Measurements from ENCODE around the gene ANKEF1. TPM values are rescaled to one million over a fixed set of nuclear protein-coding genes. Genes with fewer than 3 reads are reported as not detected.

ANKEF1 gene
- total and polyA plus RNA-seq, 2 experiments from 2014 or later: 4.7 to 9.7 TPM

DNA sequence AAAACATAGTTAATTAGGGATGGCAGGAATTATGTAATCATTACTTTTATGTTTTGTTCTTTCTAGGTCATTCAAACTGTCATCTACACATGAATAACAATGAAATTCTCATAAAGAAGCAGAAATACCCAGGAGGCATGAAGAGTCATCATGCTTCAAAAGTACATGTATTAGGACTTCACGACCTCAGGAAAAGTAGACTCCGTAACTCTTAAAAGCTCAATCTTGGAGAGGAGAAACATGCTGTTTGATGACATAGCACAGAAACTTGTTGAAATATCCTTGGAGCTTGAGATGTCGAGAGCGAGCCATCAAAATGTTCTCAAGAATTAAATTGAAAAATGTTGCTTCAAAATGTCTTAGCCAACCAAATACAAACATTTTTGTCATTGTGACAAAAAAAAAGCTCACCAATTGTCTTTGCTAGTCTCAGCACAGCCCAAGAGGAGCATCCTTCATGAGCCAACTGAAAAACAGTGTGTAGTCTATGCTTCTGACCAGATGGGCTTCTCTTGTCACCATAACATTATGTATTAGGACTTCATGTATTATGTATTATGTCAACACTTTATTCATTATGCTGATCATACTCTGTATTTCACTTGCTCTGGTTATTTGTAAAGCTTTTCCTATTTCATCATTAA, 28.2 kb upstream of the ANKEF1 start (continued):
- no peak for TF ChIP-seq CTCF (conservative IDR thresholded peaks at IDR 0.05; ENCODE audit: low read depth in 2 of 2)
- TF ChIP-seq JUNB (IDR thresholded peaks at IDR 0.05; ENCODE audit: unreplicated experiment): no peak
- no peak for TF ChIP-seq REST (IDR thresholded peaks at IDR 0.05; ENCODE audit: unreplicated experiment)
- TF ChIP-seq ZNF114 (CRISPR knock-in tag; IDR thresholded peaks at IDR 0.05): no peak
- no peak for TF ChIP-seq STAT1 (IDR thresholded peaks at IDR 0.05; ENCODE audit: unreplicated experiment)
- no peak for TF ChIP-seq ZNF331 (CRISPR knock-in tag; IDR thresholded peaks at IDR 0.05; ENCODE audit: low read depth)

DNA sequence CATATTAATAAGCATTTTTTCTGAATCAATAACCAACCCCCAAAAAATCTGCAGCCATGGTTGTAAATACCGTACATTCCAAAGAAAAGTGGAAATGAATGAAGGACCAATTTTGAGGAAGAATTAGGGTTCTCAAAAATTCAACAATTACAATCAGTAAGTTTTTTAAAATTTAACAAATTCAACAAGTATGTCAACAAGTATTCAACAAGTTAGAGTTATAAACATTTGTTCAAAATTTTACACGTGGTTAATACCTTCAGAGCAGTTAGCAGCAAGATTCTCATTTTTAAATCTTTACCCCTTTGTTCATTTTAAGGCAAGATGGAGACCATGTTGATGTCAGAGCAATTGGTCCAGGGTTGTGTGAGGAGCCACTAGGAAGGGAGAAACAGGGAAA, 27.6 kb upstream of the ANKEF1 start:
- Histone ChIP-seq H3K4me1 (ENCODE audit: insufficient read depth) (0 out of 2 replicates have a peak, but pooled peaks cover 11% of the 10 kb centered on the region), H3K27ac (ENCODE audit: low read depth) (no peak overlapping the region), H3K27me3 (ENCODE audit: insufficient read depth) (no peaks in the 10 kb centered on the region), H3K36me3 (ENCODE audit: insufficient read depth) (no peaks in the 10 kb centered on the region; the same call in 1 of the 2 replicates), H2AFZ (no peak overlapping the region), H3K4me2 (no peak overlapping the region), H4K20me1 (replicated peaks; ENCODE audit: insufficient read depth) (no peaks in the 10 kb centered on the region), H3F3A (replicated peaks; ENCODE audit: low read depth) (no peaks in the 10 kb centered on the region), H3K9me2 (ENCODE audit: insufficient read depth) (peaks cover 4% of the 10 kb centered on the region; the same call in 1 of the 2 replicates), H3K4me3 (no peak overlapping the region), H3K79me2 (replicated peaks; ENCODE audit: insufficient read depth) (no peaks in the 10 kb centered on the region)
- no peak for DNase-seq (ENCODE audit: low spot score)
- no peak for ATAC-seq
- no peaks in the 10 kb centered on the region; the same call in 1 of the 3 replicates for H3K36me3 Mint-ChIP-seq (ENCODE audit: low read depth)
- TF ChIP-seq POLR2AphosphoS5 (IDR thresholded peaks at IDR 0.05; ENCODE audit: low read depth): no peak
- TF ChIP-seq EZH2phosphoT487 (IDR thresholded peaks at IDR 0.05; ENCODE audit: unreplicated experiment): no peak
- TF ChIP-seq ZNF114 (CRISPR knock-in tag; IDR thresholded peaks at IDR 0.05): no peak
- TF ChIP-seq STAT1 (IDR thresholded peaks at IDR 0.05; ENCODE audit: unreplicated experiment): no peak
- no peak for TF ChIP-seq ETS1 (IDR thresholded peaks at IDR 0.05)
- TF ChIP-seq NANOG (IDR thresholded peaks at IDR 0.05; ENCODE audit: borderline replicate concordance): no peak
- TF ChIP-seq REST (IDR thresholded peaks at IDR 0.05; ENCODE audit: unreplicated experiment): no peak
- no peak for TF ChIP-seq CREB1 (CRISPR knock-in tag; IDR thresholded peaks at IDR 0.05; ENCODE audit: low read depth)
- peaks cover 24% of the 10 kb centered on the region for H3K4me1 Mint-ChIP-seq
- peaks cover 6% of the 10 kb centered on the region; the same call in 1 of the 3 replicates for H3K9me3 Mint-ChIP-seq
- H3K27me3 Mint-ChIP-seq (ENCODE audit: insufficient read depth, low read depth, poor library complexity): peaks cover 2% of the 10 kb centered on the region
- H3K4me3 Mint-ChIP-seq: no peak overlapping the region
- H3K27ac Mint-ChIP-seq: no peak overlapping the region
